SK-N-MC (cell line): ENCODE measurements around the gene IL17RA.

Source experiments
- EZH2 ChIP-seq: fragments of 200-600 bp; sonication (generic); IDR thresholded peaks from one replicate; pipeline ENCODE4 v1.6.1; 2017; ENCODE audit warnings: antibody characterized with exemption
- FOXP2 ChIP-seq: optimal IDR thresholded peaks from 2 replicates; pipeline ENCODE3; 2011; ENCODE audit warnings: mild to moderate bottlenecking, moderate library complexity; ENCODE audit not compliant: insufficient read depth; ENCODE audit errors: extremely low read length, control extremely low read depth
- POLR2AphosphoS5 ChIP-seq: IDR thresholded peaks from 2 replicates; pipeline ENCODE4 v1.6.1; 2012; ENCODE audit warnings: mild to moderate bottlenecking, low read depth, low read length, borderline replicate concordance

DNA sequence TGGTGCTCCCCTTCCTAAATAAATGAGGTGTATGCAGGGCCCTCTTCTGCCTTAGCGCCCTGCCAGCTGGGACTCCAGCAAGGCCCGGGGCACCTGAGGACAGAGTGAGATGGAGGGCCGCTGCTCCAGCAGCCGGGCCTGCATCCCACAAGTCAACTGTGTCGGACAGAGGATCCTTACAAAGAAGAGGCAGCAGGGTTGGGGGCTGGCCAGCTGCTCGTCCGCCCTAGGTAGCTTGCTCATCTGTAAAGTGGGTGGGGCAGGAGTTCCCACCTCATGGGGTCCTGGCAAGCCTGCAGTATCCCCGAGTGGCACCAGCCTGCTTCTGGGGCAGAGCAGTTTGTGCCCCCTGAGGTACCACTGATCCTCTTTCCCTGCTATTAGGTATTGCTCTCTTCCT, 28.8 kb downstream of the IL17RA start:
- TF ChIP-seq EZH2 (no peak), POLR2AphosphoS5 (no peak), FOXP2 (no peak)
